ENCODE results near the gene PLA2G2A. TPM values are rescaled to one million over a fixed set of nuclear protein-coding genes. Genes with fewer than 3 reads are reported as not detected.
"Not testable (repeated sequence)": the region's sequence is repeated elsewhere in the genome, so short reads cannot be mapped to it uniquely, and the experiment has no call there.

The PLA2G2A gene
- total RNA-seq: not detected

GRCh38 chr1:19979494-19979977, at the start of gene PLA2G2A:
PLA2G2A (minus strand) TSS chr1:19979618; CDS start chr1:19978773, 845 bp downstream.
- no peak for DNase-seq

- DNase-seq: no peak
Observed at GRCh38 chr1:20028726-20029125, 49.3 kb upstream of the PLA2G2A start.

GRCh38 chr1:20028125-20028524, 48.7 kb upstream of the PLA2G2A start:
- DNase-seq: no peak

- DNase-seq: no peak
Observed at GRCh38 chr1:20017741-20018140, 38.3 kb upstream of the PLA2G2A start.

- no peak for DNase-seq
Observed at GRCh38 chr1:20014153-20014552, 34.7 kb upstream of the PLA2G2A start.

GRCh38 chr1:20010016-20010415, 30.6 kb upstream of the PLA2G2A start:
- no peak for DNase-seq

- DNase-seq: no peak
Observed at GRCh38 chr1:20009212-20009611, 29.8 kb upstream of the PLA2G2A start.

GRCh38 chr1:20008391-20008841, 29.0 kb upstream of the PLA2G2A start:
- DNase-seq: no peak

GRCh38 chr1:19998823-19999222, 19.4 kb upstream of the PLA2G2A start:
- DNase-seq: not testable (repeated sequence)

- no peak for DNase-seq
Observed at GRCh38 chr1:19990689-19991088, 11.3 kb upstream of the PLA2G2A start.

GRCh38 chr1:19990182-19990582, 10.8 kb upstream of the PLA2G2A start:
- DNase-seq: not testable (repeated sequence)

- no peak for DNase-seq
Observed at GRCh38 chr1:19988267-19989006, 9.0 kb upstream of the PLA2G2A start.

GRCh38 chr1:19987719-19988118, 8.3 kb upstream of the PLA2G2A start:
- no peak for DNase-seq

GRCh38 chr1:19984409-19985016, 5.1 kb upstream of the PLA2G2A start:
- DNase-seq: not testable (repeated sequence)

- DNase-seq: no peak
Observed at GRCh38 chr1:19981507-19982312, 2.3 kb upstream of the PLA2G2A start.

GRCh38 chr1:19981170-19981506, 1.7 kb upstream of the PLA2G2A start:
- DNase-seq: no peak

GRCh38 chr1:19980314-19980713, 896 bp upstream of the PLA2G2A start:
- DNase-seq: no peak

- no peak for DNase-seq
Observed at GRCh38 chr1:19978143-19978542, 1.3 kb downstream of the PLA2G2A start.

- no peak for DNase-seq
Observed at GRCh38 chr1:19976317-19977003, 3.0 kb downstream of the PLA2G2A start.

- DNase-seq: no peak
Observed at GRCh38 chr1:19975423-19976193, 3.8 kb downstream of the PLA2G2A start.

- DNase-seq: no peak
Observed at GRCh38 chr1:19974822-19975416, 4.5 kb downstream of the PLA2G2A start.

Data from occipital lobe (tissue), 2 donors.